GM18498 (cell line): ENCODE data around the gene KPNA5.
"Not testable (repeated sequence)": the region's sequence is repeated elsewhere in the genome, so short reads cannot be mapped to it uniquely, and the experiment has no call there.

Source experiments
- ATAC-seq: cut with Tn5 transposase; IDR thresholded peaks from one replicate; pipeline ENCODE4 v1.9.1; 2021; ENCODE audit warnings: mild to moderate bottlenecking, moderate library complexity; ENCODE audit not compliant: unreplicated experiment

KPNA5 gene

DNA sequence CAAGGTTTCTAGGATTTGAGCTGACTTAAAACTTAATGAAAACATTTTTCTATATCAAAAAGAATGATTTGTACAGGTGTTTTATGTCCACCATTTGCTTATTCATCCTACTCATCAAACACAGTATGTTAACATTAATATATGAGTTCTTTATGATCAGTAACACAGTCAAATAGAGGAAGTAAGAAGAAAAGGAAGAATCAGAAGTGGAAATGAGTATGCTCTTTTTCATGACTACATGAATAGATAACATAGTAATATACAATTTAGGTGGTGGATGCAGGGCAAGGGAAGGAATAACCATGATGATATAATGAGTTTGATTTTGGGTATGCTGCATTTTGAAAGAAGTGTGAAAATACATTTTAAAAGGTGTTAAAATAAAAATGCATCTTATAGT lies 16.5 kb downstream of the KPNA5 start:
- ATAC-seq: peak; percentile 67

DNA sequence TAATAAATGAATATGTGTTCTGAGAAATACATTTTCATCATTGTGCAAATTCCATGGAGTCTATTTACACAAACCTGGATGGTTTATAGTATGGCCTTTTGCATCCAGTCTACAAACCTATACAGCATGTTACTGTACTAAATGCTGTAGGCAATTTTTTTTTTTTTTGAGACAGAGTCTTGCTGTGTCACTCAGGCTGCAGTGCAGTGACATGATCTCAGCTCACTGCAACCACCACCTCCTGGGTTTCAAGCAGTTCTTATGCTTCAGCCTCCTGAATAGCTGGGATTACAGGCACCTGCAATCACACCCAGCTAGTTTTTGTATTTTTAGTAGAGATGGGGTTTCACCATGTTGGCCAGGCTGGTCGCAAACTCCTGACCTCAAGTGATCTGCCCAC lies 22.9 kb downstream of the KPNA5 start:
- ATAC-seq: not testable (repeated sequence)

- ATAC-seq: no peak
Observed at GRCh38 chr6:116705917-116706316, 24.9 kb downstream of the KPNA5 start.

DNA sequence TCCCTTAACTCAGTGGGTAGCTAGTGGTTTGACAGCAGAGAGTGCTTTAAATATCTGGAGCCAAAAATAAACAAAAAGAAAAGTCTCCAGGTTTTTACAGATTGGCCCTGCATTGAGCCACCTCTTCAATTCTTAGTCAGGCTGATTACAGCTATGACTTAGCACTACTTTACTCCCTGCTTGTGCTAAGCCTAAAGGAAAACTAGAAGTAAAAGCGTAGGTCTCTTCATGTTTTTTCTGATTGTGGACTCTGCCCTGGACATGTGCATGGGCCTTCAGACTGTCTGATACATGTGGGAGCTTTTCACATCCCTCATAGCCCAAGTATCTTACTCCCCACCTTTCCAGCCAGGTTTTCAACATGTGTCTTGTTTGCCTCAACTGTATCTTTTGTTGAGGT lies 33.3 kb downstream of the KPNA5 start:
- ATAC-seq: no peak

DNA sequence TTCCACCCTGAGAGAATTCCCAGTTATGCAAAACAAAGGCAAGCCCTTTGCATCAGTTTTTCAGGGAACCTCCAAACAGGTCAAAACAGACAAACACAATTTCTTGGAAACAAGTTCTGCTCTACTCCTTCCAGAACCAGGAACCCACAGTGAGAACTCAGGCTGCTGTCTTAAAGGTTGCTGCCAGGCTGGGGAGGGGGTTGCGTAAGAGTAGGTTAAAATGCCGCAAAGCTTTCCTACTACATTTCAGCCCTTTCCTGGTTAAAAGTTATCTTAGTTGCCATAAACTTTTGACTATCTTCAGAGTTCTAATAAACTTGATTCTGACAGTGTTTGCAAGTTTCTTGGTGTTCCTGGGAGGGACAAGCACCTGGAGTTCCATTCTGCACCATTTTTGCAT lies 33.8 kb downstream of the KPNA5 start:
- no peak for ATAC-seq

DNA sequence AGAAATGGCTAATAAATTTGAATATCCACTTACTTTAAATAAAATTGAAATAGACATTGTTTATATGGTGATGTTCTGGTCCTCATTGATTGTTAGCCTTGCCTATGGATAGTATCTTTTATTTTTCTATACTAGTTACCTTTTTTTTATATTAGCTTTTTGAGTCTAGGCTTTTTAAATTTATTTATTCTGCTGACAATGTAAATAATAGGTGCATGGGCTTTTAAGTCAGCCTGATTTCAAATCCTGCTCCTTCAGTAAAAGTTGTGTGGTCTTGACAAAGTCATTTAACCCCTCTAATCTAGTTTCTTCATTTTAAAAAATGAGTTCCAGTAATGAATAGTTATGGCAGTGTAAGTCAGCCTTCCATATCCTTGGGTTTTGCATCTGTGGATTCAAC lies 45.9 kb downstream of the KPNA5 start:
- no peak for ATAC-seq

- ATAC-seq: no peak
Observed at GRCh38 chr6:116730513-116730912, 49.5 kb downstream of the KPNA5 start.

DNA sequence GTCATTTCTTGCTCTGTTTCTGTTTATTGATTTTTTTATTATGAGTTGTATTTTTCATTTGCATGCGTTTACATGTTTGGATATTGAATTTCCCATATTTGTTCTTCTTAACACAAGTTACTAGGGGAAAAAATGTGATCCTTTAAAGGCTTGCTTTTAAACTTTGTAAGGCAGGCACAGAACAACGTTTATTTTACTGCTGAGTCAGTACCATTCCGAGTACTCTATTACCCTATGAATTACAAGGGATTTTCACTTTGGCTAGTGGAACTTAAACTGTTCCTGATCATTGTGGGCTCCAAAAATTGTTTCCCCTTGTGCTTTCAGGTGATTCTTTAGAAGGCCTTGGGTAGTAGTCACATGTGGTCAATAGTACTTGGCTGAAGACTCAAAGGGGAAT lies 56.0 kb downstream of the KPNA5 start:
- no peak for ATAC-seq

DNA sequence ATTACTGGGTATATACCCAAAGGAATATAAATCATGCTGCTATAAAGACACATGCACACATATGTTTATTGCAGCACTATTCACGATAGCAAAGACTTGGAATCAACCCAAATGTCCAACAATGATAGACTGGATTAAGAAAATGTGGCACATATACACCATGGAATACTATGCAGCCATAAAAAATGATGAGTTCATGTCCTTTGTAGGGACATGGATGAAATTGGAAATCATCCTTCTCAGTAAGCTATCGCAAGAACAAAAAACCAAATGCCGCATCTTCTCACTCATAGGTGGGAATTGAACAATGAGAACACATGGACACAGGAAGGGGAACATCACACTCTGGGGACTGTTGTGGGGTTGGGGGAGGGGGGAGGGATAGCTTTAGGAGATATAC lies 59.5 kb downstream of the KPNA5 start:
- not testable (repeated sequence) for ATAC-seq

DNA sequence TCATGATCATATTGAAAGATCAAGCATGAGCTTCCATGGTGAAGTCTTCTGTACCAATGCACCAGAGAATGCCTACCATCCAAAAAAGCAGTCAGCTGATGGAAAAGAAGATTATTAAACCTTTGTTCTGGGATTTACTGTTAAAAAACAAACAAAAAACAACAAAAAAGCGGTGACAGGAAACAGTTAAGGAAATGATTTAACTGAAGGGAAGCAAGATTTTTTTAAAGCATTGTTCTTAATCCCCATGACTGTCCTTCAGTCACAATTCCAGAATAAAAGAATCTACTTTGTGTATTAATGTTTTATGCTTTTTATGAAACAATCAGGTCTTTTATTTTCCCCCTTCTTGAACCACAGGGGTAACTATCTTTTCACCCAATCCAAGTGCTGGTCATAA lies 60.6 kb downstream of the KPNA5 start:
- no peak for ATAC-seq

GRCh38 chr6:116745176-116745575 lies 64.2 kb downstream of the KPNA5 start:
- no peak for ATAC-seq

- no peak for ATAC-seq
Observed at GRCh38 chr6:116761779-116762178, 80.8 kb downstream of the KPNA5 start.

DNA sequence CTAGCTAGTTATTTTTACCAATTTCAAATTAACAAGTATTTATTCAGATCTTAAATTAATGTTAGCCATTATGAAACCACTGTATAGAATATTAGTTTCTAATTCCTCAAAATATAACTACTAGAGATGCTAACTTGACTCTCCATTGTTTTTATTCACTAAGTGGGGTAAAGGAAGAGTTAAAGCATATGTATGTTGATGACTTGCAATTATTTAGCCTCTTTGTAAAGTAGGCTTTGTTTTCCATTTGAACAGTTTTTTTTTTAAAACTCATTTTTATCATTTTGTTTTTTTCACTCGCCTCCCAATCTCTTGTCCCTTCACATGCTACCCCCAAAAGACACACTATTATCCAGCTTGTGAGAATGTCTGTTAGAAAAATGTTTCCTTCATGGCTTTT lies 81.2 kb downstream of the KPNA5 start:
- ATAC-seq: no peak

DNA sequence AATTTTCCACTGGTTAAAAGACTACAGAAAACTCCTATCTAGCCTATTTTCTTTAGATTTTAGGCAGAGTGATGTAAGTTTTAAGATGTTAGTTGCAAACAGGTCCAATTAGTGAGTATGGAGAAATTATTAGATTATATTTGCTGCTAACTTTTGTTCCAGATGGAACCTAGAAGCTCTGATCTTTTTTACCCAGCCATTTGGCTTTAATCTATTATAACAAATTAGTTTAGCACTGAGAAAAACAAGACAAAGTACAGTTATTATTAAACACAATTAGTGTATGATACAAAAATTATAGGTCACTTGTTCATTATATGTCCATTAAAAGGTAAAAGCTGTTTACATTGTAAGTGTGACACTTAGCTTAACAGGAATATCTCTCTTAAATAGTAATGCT lies 82.0 kb downstream of the KPNA5 start:
- no peak for ATAC-seq

GRCh38 chr6:116763906-116764628 lies 83.1 kb downstream of the KPNA5 start:
- no peak for ATAC-seq

DNA sequence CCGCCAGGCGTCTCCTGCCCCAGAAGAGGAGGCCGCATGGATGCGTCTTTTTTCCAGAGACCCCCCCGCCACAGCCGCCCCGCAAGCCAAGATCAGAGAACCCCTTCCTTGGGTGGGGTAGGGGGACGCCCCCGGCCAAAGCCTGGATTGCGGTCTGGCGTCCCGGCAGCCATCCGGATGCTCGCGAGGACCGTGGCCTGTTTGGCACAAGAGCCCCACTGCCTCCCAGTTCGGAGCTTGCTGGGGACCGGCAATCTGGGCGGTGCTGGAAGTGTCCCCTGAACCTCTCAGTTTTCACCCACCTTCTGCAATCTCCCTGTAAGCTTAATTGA lies 83.6 kb downstream of the KPNA5 start:
- ATAC-seq: no peak

GRCh38 chr6:116764961-116765841 lies 84.2 kb downstream of the KPNA5 start, which contains the start of gene FAM162B:
TSS of gene FAM162B (minus strand) at chr6:116765719. CDS start at chr6:116765576, 143 bp downstream.
- no peak for ATAC-seq

- ATAC-seq: no peak
Observed at GRCh38 chr6:116766506-116767176, 85.6 kb downstream of the KPNA5 start.

DNA sequence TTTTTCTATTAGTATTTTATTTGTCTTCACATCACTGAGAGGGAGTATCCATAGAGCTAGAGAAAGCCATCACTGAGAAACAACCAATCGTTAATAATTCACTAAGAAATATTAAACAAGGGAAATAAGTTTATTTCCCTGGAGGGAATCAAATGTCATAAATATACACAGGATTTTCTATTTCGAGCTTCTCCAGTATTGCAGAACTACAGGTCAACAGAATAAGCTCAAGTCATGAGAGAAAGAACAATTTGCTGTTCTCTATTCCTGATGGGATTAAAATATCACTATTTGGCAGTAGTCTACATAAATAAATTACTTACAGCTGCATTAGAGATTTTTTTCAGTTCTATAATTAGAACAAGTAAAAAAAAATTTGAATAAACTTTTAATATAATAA lies 86.7 kb downstream of the KPNA5 start:
- ATAC-seq: no peak

DNA sequence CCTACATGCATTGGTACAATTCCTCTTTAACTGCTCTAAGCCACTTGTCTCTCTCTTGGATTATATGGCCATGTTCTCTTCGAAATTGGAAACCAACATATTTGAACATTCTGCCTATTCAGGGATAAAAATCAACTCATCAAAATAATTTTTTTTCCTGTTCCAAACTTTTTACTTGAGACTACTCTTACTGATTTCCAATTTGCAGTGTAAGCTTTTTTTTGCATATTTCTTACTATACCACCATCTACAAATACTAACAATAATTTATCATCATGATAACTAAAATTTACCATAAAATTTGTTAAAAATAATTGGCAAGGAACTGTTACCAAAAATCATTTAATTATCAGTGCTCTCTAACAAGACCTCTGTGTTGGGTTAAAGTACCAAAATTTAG lies 91.4 kb downstream of the KPNA5 start:
- ATAC-seq: no peak

DNA sequence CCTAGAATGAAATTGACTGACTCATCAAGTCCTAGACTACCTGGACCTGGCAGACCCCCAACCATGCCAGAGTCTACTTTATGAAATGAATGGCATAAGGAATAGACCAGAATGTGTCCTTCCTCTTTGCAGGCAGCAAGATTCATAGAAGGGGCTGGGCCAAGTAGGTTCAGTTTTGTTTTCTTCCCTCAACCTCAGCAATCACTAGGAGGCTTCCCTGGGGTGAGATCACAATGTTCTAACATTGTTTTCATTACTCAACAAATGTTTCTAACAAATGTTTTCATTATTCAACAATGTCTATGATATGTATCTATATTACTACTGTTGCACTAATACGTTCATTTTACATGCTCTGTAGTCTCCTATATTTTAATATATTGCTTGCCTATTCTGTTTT lies 92.9 kb downstream of the KPNA5 start:
- ATAC-seq: no peak
